Thyroid gland (tissue), 4 donors: ENCODE measurements around the gene IL2RG.

Experiments used
- POLR2A ChIP-seq, 2 donors: fragments of 450-650 bp; IDR thresholded peaks; one replicate each; pipeline ENCODE4 v1.6.1; 2017; ENCODE audit warnings: antibody characterized with exemption in 2 of 2, mild to moderate bottlenecking in 2 of 2, moderate library complexity in 1 of 2
- TF ChIP-seq, protein P1 (sequence below), 6 experiments: fragments of 200-600 bp in 3 of 6; fragments of 450-650 bp in 3 of 6; sonication (generic) in 3 of 6; IDR thresholded peaks; one replicate each; pipeline ENCODE4 v1.5.1; 2016 to 2019; ENCODE audit warnings: antibody characterized with exemption in 6 of 6, mild to moderate bottlenecking in 2 of 6, inconsistent platforms in 1 of 6, moderate library complexity in 1 of 6

- TF ChIP-seq, protein P1, sequence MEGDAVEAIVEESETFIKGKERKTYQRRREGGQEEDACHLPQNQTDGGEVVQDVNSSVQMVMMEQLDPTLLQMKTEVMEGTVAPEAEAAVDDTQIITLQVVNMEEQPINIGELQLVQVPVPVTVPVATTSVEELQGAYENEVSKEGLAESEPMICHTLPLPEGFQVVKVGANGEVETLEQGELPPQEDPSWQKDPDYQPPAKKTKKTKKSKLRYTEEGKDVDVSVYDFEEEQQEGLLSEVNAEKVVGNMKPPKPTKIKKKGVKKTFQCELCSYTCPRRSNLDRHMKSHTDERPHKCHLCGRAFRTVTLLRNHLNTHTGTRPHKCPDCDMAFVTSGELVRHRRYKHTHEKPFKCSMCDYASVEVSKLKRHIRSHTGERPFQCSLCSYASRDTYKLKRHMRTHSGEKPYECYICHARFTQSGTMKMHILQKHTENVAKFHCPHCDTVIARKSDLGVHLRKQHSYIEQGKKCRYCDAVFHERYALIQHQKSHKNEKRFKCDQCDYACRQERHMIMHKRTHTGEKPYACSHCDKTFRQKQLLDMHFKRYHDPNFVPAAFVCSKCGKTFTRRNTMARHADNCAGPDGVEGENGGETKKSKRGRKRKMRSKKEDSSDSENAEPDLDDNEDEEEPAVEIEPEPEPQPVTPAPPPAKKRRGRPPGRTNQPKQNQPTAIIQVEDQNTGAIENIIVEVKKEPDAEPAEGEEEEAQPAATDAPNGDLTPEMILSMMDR (IDR thresholded peaks at IDR 0.05), result no peak
- TF ChIP-seq POLR2A (IDR thresholded peaks at IDR 0.05), result no peak
Measured at GRCh38 chrX:71060127-71060526, 51.2 kb downstream of the IL2RG start.
